MM.1S (cell line): ENCODE measurements around the gene TESK2.

Source experiments
- CTCF ChIP-seq: fragments of 300-600 bp; sonication (generic); IDR thresholded peaks from 2 replicates; pipeline ENCODE4 v1.5.1; 2016; ENCODE audit warnings: antibody characterized with exemption, low read length, mixed read lengths
- EZH2 ChIP-seq: fragments of 300-600 bp; sonication (generic); optimal IDR thresholded peaks from 2 replicates; pipeline ENCODE3; 2017; ENCODE audit warnings: low read depth, mild to moderate bottlenecking, antibody characterized with exemption, low read length, mixed read lengths

GRCh38 chr1:45356186-45356585 lies 134.8 kb downstream of the TESK2 start:
- TF ChIP-seq CTCF (no peak), EZH2 (no peak)
